ENCODE data around the gene STRA6.

Gene STRA6

DNA sequence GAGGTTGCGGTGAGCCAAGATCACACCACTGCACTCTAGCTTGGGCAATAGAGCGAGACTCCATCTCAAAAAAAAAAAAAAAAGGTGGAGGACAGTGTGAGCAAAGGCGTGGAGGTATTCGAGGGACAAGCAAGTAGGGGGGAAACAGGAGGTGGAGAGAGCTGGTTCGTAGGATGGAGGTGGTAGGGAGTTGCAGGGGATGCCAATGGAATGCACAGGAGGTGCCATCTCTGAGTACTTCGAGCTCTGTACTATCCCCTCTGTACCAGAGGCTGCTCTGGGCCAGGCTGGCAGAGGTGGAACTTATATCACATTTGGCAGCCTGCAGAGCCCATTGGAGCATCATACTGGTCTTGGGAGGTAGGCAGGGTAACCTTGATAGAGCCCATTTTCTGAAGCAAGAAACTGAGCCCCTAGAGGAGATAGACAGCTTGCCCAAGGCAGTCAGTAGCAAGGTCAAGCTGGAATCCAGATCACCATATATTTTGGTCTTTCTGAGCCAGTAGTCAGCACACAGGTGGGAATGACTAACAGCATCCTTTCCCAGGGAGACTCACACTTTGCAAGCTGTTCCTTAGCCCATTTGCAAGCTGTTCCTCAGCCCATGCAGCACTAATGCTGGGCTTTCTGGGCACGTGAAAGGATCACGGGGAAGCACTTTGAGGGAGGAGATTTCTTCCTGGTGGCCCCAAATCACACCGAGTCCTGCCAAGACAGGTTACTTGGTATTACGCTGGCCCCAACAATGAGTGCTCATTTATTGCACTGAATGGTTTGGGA lies 24.4 kb upstream of the STRA6 start:
- ATAC-seq, result no peak

DNA sequence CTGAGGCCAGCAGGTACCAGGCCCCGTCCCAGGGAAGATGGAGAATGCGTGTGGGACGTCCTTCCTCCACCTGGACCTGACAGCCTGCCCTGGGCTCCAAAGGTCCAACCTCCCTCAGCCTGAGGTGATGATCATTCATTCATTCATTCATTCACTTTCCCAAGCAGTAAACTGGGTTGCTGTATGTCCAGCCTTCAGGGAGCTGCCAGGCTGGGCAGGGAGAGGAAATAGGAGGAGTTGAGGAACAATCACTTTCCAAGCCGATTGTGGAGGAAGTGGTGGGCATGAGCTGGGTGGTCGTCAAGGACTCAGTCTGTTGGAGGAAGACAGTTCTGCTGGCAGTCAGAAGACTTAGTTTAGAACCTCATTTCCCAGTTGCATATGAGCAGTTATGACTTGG lies 23.3 kb upstream of the STRA6 start:
- ATAC-seq, result no peak

DNA sequence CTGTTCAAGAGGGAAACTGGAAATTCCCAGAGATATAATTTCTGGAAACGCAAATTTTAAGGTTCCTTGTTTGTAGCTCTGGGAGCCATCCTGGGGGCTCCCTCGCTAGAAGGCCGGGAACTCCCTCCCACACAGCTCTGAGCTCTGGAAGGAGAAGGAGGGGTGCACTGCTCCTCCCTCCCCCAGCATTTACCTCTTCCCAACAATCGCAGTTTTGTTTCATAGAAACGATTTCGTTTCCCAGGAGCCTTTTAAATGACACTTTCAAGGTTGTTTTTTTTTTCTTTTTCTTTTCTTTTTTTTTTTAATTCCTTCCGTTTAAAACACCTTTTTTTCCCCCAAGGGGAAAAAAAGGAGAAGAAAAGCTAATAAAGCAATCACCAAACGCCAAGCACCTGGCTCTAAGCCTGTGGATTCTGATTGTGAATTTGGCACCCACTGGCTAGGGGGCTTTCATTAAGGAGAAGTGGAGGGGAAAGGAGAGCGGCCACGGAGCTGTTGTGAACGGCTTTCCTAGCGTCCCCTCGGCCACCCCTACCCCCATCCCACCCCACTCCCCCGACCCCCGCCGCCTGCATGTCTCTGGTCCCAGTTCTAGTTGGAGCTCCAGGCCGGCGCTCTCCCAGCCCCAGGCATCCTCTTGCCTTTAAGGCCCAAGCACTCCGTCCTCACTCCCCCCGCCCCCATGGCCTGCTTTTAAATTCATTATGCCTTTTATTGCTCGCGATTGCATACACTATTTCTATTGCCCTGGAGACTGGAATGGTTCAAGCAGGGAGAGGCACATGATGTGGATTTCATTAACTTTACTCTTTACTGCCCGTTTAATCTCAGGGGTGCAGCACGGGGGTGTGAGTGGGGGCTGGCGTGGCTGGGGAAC lies 19.9 kb upstream of the STRA6 start:
- ATAC-seq, result no peak

DNA sequence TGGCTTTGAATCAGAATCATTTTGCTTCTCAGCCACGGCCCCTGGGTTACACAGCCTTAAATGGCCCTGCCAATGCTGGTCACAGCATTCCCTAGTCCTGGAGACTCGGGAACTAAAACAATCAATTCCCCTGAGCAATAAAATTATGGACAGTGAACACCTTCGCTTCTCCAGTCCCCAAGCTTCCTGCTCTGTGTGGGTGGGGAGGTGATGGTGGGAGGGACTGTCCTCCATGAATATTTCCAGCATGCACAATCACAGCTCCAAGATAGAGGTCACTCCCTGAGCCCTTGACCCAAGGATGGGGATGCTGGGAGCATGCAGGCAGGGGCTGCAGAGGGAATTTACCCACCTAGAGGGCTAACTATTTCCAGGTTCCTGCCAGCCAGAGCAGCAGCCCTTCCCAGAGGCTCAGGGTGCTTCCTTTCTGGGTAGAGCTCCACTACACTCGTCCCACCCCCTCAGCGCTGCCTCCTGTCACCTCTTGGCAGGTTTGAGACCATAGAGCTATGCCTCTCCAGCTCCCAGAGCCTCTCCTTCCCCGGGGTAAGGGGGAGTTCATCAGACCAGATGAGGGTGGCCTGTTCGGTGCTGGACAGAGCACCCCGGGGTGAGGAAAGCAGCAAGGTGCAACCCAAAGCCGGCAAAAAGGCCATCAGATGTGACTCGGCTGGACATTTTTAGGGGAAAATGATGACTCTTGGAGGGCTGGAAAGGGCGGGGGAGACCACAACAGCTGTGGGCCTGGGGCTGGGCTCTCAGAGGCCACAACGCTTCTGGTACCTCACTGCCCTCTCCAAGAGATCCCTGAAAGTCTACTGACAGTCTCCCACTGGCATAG lies 19.0 kb upstream of the STRA6 start:
- ATAC-seq, result no peak

DNA sequence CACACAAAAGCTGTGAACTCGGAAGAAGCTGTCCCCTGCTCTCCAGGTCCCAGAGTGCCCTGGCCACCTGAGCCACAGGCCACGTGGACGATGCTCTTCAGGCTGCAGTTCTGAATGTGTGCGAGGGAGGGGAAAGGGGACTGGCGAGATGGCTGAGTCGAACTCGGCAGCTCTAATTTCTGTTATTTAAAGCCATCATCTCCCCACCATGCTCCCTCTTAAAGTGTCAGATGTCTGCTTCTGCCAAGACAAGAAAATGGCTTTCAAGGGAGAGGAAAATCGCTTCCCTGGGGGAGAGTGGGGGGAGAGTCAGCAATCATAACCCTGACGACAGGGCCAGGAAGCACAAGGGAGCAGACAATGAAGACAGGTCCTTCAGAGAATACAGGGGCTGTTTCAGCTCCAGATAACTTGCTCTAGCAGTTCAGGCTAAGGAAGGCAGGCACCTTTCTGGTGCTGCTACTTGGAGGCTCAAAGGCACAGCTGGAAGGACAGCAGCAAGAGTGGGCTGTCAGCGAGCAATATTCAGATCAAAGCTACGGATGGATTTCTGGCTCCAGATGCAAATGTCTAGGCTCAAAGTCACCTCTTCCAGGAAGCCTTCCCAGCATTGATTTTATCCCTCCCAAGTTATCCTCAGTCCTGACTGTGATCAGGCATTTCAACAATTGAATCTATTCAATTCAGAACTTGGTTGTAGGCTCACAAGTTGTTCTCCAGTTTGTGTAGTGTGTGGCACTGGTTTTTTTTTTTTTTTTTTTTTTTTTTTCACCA lies 18.1 kb upstream of the STRA6 start:
- ATAC-seq, result no peak

DNA sequence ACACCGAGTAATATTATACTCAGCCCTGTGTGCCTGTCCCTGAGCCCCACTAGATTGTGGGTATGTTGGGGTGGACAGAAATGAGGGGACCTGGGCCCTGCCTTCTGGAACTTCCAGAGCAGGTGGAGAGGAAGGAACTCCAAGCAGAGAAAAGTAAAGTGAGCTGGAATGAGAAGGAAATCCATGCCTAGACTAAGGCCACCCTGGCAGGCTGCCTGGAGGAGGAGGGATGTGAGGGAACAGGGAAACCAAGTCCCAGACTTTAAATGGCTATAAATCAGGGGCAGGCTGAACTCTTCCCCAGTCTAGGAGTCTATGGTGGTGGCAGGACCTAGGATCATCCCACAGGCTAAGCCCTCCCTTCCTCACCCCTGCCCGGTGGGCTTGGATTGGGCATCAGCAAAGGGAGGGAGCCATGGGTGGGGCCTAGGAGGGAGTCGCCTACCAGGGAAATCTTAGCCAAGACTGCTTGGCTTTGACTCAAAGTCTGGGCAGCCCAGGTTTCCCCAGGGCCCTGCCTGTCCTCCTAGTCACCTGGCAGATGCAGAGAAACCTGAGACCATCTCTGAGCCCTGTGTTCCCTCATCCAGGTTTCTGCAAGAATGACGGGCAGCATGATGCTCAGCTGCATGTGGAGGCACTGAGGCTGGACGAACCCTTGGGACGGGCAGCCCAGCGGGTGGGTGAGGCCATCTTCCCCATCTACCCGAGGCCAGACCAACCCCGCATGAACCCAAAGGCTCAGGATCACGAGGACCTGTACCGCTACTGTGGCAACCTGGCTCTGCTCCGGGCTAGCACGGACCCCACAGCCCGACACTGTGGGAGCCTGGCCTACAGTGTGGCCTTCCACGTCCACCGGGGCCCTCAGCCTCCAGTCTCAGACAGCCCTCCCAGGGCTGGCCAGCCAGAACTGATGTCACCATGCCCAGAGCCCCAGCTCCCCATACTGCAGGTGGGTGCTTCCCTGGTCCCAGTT lies 15.6 kb upstream of the STRA6 start:
- ATAC-seq, result no peak

DNA sequence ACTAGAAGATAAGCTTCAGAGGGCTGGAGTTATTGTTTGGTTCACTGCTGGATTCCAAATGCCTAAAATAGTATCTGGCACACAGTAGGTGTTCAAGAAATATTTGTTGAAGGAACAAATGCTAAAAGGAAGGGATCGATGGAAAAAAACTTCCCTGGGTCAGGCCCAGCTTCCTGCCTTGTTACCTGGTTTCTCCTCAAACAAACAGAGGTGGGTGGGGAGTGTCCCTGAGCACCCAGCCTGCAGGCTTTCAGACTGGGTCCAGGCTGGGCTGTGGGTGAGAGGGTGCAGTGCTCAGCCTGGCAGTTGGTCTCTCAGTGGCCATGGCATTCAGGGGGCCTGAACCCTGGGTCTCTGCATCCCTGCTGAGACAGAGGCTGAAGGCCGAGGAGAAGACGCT lies 14.4 kb upstream of the STRA6 start:
- ATAC-seq, result no peak

DNA sequence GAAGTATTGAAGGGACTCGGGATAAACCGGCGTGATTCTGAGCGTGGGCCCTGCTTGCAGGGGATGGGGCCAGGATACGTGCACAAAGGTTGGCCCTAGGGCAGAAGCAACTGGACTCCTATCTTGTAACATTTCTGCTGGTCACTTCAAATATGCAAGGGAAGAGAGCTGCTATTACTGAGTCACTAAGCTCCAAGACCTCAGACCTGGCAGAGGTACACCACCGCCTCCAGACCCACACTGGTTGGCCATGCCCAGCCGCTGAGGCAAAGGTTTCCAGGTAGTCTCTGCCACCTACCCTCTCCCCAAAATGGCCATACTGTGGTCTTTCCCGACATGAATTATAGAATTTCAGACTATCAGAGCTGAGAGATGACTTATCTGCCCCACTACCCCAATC lies 13.4 kb upstream of the STRA6 start:
- ATAC-seq, result no peak

DNA sequence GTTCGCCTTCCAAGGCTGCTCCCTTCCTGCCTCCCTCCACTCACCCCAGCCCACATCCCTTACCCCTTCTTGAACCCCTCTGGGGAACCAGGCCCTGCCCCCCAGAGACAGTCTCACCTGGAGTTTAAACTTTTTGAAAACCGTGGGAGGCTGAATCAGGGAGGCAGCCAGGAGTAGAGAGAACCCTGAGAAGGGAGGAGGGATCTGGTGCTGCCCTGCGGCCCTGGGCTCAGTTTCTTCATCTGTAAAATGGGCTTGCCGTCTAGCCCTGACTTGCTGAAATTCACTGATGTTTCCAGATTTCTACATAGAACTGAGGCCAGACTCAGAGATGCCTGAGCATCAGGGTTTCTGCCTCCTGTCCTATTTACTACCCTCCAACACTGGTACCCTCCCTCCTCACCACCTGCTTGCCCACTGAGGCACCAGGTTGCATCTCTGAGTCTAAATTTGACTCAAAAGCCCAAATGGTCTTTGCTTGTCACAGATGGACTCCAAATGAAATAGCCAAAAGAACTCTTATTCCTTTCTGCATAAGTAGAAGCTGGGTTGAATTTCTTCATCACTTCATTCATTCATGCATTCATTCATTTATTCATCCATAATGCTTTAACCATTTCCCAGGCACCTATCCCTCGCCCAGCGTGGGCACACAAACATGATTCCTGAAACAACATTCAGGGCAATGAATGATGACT lies 11.9 kb upstream of the STRA6 start:
- no peak for ATAC-seq

DNA sequence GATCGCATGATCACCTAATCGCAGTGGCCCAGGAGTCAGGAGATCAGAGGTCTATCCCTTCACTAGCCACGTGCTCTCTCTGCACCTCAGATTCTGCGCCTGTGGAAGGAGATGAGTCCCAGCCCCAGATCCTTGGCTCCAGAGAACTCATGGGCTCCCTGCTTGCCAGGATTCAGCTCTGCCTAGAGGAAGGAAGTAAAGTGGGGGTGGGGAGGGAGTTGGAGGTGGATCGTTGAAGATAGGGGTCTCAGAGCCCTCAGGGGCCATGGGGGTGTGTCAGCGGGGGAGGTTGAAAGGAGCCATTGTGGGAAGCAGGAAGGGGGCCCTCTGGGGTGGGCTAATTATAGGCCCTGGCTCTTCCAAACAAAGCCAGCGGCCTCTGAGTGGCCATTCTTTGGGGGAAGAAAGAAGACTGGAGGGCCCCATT lies 11.3 kb upstream of the STRA6 start:
- ATAC-seq, result no peak

DNA sequence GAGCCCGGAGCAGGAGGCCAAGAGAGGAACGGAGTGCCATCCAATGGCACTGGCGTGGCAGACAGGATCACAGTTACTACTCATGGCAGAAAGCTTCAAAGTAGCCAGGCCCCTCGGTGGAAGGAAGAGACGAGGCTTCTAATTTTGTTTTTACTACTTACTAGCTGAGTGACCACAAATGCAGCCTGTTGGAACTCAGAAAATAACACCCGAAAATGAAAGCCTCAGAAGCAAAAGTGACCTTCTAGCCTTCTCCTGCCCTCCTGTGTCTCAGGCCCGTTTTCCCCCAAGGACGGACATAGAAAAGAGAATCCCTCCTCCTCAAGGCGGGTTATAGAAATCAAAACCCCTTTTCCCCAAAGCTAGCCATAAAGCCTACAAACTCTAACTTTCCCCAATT lies 9.9 kb upstream of the STRA6 start:
- no peak for ATAC-seq

DNA sequence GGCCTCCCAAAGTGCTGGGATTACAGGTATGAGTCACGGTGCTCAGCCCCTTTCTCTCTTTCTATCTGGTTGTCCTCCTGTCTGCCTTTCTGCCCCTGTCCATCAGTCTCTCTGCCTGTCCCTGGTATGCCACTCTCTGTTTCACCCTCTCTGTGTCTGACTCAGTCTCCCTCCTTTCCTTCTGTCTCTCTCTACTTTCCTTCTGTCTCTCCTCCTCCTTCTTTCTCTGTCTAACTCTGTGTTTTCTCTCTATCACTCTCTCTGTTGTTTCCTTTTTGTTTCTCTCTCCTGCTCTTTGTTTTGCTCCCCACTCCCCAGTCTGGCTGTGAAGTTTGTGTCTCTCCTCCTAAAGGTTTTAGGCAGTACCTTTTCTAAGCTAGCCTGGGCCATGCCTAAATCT lies 9.1 kb upstream of the STRA6 start:
- ATAC-seq, result no peak

DNA sequence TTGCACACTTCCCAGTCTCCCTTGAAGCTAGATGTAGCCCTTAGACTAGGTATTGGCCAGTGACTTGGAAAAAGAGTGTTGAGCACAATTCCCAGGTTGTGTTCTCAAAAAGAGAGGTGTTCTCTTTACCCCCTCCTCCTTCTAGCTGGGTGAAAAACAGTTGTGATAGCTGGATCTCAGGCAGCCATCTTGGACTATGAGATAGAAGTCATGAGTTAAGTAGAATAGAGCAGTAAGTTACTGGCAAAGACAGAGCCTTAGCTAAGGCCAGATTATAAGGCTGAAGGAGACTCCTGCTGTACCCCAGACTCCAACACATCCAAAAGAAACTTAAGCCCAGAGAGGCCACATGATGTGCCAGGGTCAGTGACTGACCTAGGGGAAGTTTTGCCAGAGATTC lies 8.1 kb upstream of the STRA6 start:
- ATAC-seq, result no peak

DNA sequence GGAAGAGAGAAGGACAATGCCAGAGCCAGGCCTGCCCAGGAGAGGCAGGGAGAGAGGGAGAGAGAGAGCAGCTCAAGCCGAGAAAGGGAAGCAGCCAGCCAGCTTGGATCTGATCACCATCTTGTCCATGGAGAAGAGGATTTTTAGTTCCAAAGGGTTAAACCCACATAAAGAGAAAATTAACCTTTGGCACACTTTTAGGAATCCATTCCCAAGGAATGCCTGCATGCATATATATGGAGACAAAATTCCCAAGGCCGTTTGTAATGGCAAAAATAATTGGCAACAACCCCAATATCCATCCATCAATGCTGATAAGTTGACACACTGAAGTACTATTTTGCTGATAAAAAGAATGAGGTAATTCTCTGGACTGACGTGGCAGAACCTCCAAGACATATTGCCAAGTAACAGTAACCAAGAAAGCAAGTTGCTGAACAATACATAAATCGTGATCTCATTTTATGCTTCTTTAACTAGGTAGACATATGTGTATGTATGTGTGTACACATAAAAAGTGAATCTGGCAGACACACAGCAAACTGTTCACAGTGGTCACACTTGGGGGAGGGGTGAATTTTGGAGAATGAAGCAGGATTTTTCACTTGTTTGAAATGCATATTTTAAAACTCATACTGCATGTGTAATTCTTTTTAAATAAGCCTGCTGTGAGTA lies 7.5 kb upstream of the STRA6 start:
- no peak for ATAC-seq

DNA sequence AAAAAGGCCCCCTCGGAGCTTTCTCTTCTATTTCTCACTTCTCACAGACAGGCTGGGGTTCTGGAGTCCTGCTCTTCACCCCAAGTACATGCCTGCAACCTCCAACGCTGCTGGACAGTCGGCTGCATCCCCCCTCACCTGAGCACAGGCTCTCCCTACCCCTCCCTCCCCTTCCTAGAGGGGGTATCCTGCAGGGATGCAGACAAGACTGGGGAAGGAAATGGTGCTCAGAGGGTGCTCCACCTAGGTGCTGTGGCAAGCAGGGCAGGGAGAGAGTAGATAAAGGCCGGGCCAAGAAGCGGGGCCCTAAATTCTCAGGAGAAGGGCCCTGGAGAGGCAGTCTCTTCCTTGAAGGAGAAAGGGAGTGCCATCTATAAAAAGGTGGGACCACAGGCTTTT lies 7.0 kb upstream of the STRA6 start:
- ATAC-seq, result no peak

DNA sequence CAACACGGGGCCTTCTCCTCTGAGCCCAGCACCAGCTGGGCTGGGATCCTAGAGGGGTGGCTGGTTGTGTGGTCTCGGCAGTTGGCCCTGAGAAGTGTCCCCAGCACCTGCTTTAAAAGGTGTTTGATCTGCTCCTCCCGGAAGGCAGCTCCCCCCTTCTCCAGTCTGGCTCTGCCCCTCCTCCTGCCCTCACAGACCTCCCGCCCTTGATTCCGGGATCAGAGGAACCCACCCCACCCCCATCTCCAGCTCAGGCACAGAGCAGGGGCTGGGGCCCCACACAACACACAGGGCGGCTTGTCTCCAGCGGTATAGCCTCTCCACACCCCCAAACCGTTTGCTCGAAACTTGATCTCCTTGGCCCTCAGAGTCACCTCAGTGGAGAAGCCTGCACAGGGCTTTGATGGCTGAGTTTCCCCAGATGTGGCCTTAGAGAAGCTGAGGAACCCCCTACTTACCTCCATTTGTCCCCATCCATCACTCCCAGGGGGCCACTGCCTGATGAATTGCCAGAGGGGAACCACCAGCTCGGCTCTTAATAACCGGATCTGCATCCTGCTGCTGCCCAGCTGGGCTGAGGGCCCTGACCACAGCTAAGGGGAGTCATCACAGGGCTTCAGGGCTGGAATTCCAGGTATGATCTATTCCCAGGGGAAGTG lies 6.4 kb upstream of the STRA6 start:
- no peak for ATAC-seq

DNA sequence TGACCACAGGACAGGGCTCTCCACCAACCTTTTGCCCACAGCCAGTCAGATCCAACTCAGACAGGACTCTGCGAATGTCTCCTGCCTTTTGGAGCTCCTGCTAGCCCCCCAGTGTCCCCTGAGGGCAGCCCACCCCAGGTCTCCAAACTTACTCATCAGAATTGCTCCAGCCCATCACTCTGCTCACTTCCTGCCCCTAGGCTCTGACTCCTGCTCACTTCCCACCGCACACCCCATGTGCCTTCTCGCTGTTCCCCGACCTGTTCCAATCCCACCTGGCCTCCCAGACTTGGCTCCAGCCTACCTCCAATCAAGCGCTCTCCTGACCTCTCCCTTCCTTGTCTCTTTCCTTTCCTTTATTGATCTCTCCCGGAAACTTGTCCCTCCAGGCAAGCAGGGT lies 5.9 kb upstream of the STRA6 start:
- ATAC-seq, result no peak

DNA sequence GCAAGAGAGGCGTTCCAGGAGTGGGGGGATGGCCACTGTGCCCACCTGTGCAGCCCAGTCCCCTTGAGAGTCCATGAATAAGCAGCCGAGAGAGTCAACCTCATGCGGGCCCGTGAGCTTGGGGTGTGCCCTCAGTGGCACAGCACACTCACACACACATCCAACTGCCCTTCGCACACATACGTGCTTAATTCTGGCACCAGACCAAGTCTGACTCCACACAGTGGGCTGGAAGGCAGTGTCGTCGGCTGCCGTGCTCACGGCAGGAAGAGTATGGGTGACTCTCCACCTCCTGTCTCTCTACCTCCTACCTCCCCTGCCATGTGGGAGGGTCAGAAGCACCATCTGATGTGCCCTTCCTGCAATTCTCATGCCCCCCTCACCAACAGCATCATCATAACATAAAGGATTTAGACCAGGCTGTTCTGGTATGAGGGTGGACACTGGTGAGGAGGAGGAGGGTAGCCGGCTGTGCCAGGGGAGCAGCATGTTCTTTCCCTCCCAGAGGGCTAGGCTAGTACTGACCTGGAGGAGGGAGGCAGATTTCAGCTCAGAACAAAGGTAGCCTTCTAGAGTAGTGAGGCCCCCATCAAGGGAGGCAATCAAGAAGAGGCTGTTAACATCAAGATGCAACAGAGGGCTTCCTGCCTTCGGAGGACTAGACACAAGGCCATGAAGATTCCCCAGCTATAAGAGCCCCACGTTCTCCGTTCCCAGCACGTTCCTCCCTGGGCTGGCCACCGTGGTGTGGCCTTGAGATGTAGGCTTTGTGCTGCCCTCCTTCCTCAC lies 5.3 kb upstream of the STRA6 start:
- no peak for ATAC-seq

All from activated CD4-positive, CD25-positive, alpha-beta regulatory T cell treated with anti-CD3 and anti-CD28 coated beads, Interleukin-2, amount 50 U/mL, for 24 hours (primary cell).